OCI-LY1 (cell line): ENCODE data around the gene ITPRIPL2.

Experiments
- EZH2 ChIP-seq: fragments of 200-600 bp; sonication (generic), shearing (Covaris generic); IDR thresholded peaks from 2 replicates; pipeline ENCODE4 v1.8.0; 2017; ENCODE audit warnings: borderline replicate concordance, mixed run types, mild to moderate bottlenecking, antibody characterized with exemption, low read length, moderate library complexity, mixed read lengths
- TF ChIP-seq, protein P1 (sequence below): fragments of 200-600 bp; sonication (generic), shearing (Covaris generic); IDR thresholded peaks from 2 replicates; pipeline ENCODE4 v1.5.1; 2017; ENCODE audit warnings: mild to moderate bottlenecking, antibody characterized with exemption, low read length, moderate library complexity, mixed read lengths

DNA sequence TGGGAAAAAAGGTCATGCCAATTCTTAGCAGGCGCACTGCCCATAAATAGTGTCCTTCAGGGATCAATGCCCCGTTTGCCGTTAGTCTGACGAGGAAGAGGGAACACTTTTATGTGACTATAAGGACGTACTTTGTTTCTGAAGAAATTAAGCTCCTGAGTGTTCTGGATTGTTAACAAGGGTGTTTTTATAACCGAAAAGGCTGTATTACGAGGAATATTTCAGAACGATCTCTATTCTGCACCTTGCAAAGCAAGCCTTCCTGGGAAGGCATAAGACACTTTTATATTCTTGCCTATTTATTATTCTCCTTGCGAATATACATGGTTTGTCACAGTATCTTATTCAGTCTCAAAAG, 29.8 kb downstream of the ITPRIPL2 start:
- TF ChIP-seq, protein P1, sequence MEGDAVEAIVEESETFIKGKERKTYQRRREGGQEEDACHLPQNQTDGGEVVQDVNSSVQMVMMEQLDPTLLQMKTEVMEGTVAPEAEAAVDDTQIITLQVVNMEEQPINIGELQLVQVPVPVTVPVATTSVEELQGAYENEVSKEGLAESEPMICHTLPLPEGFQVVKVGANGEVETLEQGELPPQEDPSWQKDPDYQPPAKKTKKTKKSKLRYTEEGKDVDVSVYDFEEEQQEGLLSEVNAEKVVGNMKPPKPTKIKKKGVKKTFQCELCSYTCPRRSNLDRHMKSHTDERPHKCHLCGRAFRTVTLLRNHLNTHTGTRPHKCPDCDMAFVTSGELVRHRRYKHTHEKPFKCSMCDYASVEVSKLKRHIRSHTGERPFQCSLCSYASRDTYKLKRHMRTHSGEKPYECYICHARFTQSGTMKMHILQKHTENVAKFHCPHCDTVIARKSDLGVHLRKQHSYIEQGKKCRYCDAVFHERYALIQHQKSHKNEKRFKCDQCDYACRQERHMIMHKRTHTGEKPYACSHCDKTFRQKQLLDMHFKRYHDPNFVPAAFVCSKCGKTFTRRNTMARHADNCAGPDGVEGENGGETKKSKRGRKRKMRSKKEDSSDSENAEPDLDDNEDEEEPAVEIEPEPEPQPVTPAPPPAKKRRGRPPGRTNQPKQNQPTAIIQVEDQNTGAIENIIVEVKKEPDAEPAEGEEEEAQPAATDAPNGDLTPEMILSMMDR = no peak
- TF ChIP-seq EZH2 = no peak
